ENCODE results near the gene AHNAK2.
A peak's percentile ranks its signal among the peaks of the same experiment; 100 is the strongest.
"Not testable (repeated sequence)": the region's sequence is repeated elsewhere in the genome, so short reads cannot be mapped to it uniquely, and the experiment has no call there.

The AHNAK2 gene

GRCh38 chr14:104950701-104951100 is 27.5 kb downstream of the AHNAK2 start:
- not testable (repeated sequence) for DNase-seq

- DNase-seq, result no peak
Observed at GRCh38 chr14:104950021-104950420, 28.2 kb downstream of the AHNAK2 start.

GRCh38 chr14:104949406-104949955 is 28.7 kb downstream of the AHNAK2 start:
- not testable (repeated sequence) for DNase-seq

GRCh38 chr14:104948736-104949031 is 29.5 kb downstream of the AHNAK2 start:
- no peak for DNase-seq

GRCh38 chr14:104947881-104948735 is 30.1 kb downstream of the AHNAK2 start:
- not testable (repeated sequence) for DNase-seq

- not testable (repeated sequence) for DNase-seq
Observed at GRCh38 chr14:104947201-104947600, 31.0 kb downstream of the AHNAK2 start.

- not testable (repeated sequence) for DNase-seq
Observed at GRCh38 chr14:104945986-104946965, 31.9 kb downstream of the AHNAK2 start.

GRCh38 chr14:104945266-104945665 is 32.9 kb downstream of the AHNAK2 start:
- DNase-seq, result not testable (repeated sequence)

GRCh38 chr14:104944436-104945205 is 33.6 kb downstream of the AHNAK2 start:
- not testable (repeated sequence) for DNase-seq

GRCh38 chr14:104944016-104944308 is 34.2 kb downstream of the AHNAK2 start:
- DNase-seq, result peak; percentile 5

- peak; percentile 12 for DNase-seq
Observed at GRCh38 chr14:104943216-104944015, 34.8 kb downstream of the AHNAK2 start.

GRCh38 chr14:104942586-104942985 is 35.6 kb downstream of the AHNAK2 start:
- peak; percentile 14 for DNase-seq

- DNase-seq, result peak; percentile 10
Observed at GRCh38 chr14:104941508-104942365, 36.4 kb downstream of the AHNAK2 start.

- DNase-seq, result no peak
Observed at GRCh38 chr14:104940526-104941150, 37.5 kb downstream of the AHNAK2 start.

- DNase-seq, result no peak
Observed at GRCh38 chr14:104939666-104940410, 38.3 kb downstream of the AHNAK2 start.

GRCh38 chr14:104938960-104939359 is 39.2 kb downstream of the AHNAK2 start:
- no peak for DNase-seq

- no peak for DNase-seq
Observed at GRCh38 chr14:104938436-104938835, 39.7 kb downstream of the AHNAK2 start.

- no peak for DNase-seq
Observed at GRCh38 chr14:104937694-104938365, 40.3 kb downstream of the AHNAK2 start.

- no peak for DNase-seq
Observed at GRCh38 chr14:104937161-104937560, 41.0 kb downstream of the AHNAK2 start.

All from activated T-cell treated with anti-CD3 and anti-CD28 coated beads, Interleukin-2, amount 50 U/mL, for 1 hour (primary cell).